ENCODE data around the gene HSPB1. TPM values are rescaled to one million over a fixed set of nuclear protein-coding genes. Genes with fewer than 3 reads are reported as not detected.
A peak's percentile ranks its signal among the peaks of the same experiment; 100 is the strongest.

The HSPB1 gene
- total RNA-seq, 4 donors from 2014 or later, result 388 to 879 (median 551) TPM

GRCh38 chr7:76260171-76260703, 42.2 kb upstream of the HSPB1 start:
- no peak for TF ChIP-seq POLR2A (IDR thresholded peaks at IDR 0.05)
- TF ChIP-seq, protein P1, sequence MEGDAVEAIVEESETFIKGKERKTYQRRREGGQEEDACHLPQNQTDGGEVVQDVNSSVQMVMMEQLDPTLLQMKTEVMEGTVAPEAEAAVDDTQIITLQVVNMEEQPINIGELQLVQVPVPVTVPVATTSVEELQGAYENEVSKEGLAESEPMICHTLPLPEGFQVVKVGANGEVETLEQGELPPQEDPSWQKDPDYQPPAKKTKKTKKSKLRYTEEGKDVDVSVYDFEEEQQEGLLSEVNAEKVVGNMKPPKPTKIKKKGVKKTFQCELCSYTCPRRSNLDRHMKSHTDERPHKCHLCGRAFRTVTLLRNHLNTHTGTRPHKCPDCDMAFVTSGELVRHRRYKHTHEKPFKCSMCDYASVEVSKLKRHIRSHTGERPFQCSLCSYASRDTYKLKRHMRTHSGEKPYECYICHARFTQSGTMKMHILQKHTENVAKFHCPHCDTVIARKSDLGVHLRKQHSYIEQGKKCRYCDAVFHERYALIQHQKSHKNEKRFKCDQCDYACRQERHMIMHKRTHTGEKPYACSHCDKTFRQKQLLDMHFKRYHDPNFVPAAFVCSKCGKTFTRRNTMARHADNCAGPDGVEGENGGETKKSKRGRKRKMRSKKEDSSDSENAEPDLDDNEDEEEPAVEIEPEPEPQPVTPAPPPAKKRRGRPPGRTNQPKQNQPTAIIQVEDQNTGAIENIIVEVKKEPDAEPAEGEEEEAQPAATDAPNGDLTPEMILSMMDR (IDR thresholded peaks at IDR 0.05), result no peak
- H3K4me3 ChIP-seq (replicated peaks in 1 of 3), result peak overlapping the region in 1 of 3 donors; percentile 26
- H3K27ac ChIP-seq, result no peak overlapping the region
- intact Hi-C loops (cut with DNase I), result loop anchor here (5.0 kb wide), 1 partner anchor 83 kb away; no protein-coding TSS in a partner anchor
- WGBS, 2 donors, result 3 to 10% methylated on average over 3 to 21 of the region's 28 CpGs
- DNase-seq, result peak; percentile 14 to 32
- no peaks in the 10 kb centered on the region for H3K36me3 ChIP-seq
- no peaks in the 10 kb centered on the region for H3K9me3 ChIP-seq
- H3K4me1 ChIP-seq, result peaks cover 0 to 8% of the 10 kb centered on the region in 2 donors
- no peaks in the 10 kb centered on the region for H3K27me3 ChIP-seq

GRCh38 chr7:76261329-76261728, 41.1 kb upstream of the HSPB1 start:
- no peak overlapping the region for H3K27ac ChIP-seq
- no peaks in the 10 kb centered on the region for H3K36me3 ChIP-seq
- no peaks in the 10 kb centered on the region for H3K27me3 ChIP-seq
- no peak for DNase-seq
- TF ChIP-seq, protein P1 (IDR thresholded peaks at IDR 0.05), result no peak
- no peak for TF ChIP-seq POLR2A (IDR thresholded peaks at IDR 0.05)
- WGBS, 2 donors, result 73 to 83% methylated on average over 8 to 9 of the region's 11 CpGs
- H3K9me3 ChIP-seq, result no peaks in the 10 kb centered on the region
- intact Hi-C loops (cut with DNase I), result loop anchor here (5.0 kb wide), 1 partner anchor 84 kb away; no protein-coding TSS in a partner anchor
- peaks cover 0 to 8% of the 10 kb centered on the region in 2 donors for H3K4me1 ChIP-seq
- H3K4me3 ChIP-seq (replicated peaks in 1 of 3), result no peak overlapping the region

GRCh38 chr7:76261931-76262330, 40.5 kb upstream of the HSPB1 start:
- Histone ChIP-seq H3K36me3 (no peaks in the 10 kb centered on the region), H3K4me3 (replicated peaks in 1 of 3) (no peak overlapping the region), H3K27me3 (peaks cover 4% of the 10 kb centered on the region), H3K9me3 (no peaks in the 10 kb centered on the region), H3K27ac (no peak overlapping the region), H3K4me1 (peaks cover 2 to 10% of the 10 kb centered on the region in 2 donors)
- intact Hi-C loops (cut with DNase I), result loop anchor here (5.0 kb wide), 1 partner anchor 85 kb away; no protein-coding TSS in a partner anchor
- DNase-seq, result no peak
- WGBS, 2 donors, result 42 to 68% methylated on average over 4 of the region's 4 CpGs
- TF ChIP-seq POLR2A (IDR thresholded peaks at IDR 0.05), result no peak
- TF ChIP-seq, protein P1 (IDR thresholded peaks at IDR 0.05), result no peak

DNA sequence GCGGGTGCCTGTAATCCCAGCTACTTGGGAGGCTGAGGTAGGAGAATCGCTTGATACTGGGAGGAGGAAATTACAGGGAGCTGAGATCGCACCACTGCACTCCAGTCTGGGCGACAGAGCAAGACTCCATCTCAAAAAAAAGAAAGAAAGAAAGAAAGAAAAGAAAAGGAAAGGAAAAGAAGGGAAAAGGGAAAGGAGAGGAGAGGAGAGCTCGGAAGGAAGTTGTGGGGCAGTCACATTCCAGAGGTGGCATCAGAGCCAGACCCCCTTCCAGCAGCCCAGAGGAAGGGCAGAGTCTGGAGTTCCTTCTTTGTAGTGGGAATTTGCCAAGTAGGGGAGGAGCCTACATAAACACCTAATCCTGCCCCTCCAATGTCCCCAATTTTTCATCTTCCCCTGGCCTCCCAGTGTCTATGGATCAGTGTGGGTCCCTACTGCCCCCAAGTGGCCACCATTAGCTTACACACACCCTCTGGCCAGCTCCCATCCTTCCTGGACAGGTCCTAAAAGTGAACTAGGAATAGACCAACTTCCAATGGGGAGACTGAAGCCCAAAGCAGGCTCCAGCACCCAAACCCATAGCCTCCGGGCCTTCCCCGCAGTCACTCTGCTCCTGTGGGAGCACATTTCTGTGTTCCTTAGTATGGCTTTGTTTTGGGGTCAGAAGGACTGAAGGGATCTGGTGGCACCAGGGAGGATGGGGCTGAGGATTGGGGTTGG, 39.6 kb upstream of the HSPB1 start:
- intact Hi-C loops (cut with DNase I), result loop anchor here (5.0 kb wide), 1 partner anchor 86 kb away; no protein-coding TSS in a partner anchor
- DNase-seq, result peak; percentile 66 to 68
- 66 to 68% methylated on average over 7 of the region's 7 CpGs for WGBS, 2 donors

More for the DNA sequence above, 39.6 kb upstream of the HSPB1 start:
- Histone ChIP-seq H3K9me3 (no peaks in the 10 kb centered on the region), H3K4me1 (peaks cover 8 to 18% of the 10 kb centered on the region in 2 donors), H3K36me3 (no peaks in the 10 kb centered on the region), H3K27ac (no peak overlapping the region), H3K27me3 (peaks cover 10% of the 10 kb centered on the region), H3K4me3 (replicated peaks in 1 of 3) (no peak overlapping the region)
- TF ChIP-seq, protein P1 (IDR thresholded peaks at IDR 0.05), result peak; percentile 60 to 75 (median 65)
- TF ChIP-seq POLR2A (IDR thresholded peaks at IDR 0.05), result no peak

Data from thyroid gland (tissue), 4 donors.